Chondrocyte (in vitro differentiated cells): Measurements from ENCODE around the gene EHBP1. TPM values are rescaled to one million over a fixed set of nuclear protein-coding genes. Genes with fewer than 3 reads are reported as not detected.

Experiments
- DNase-seq: peaks from one replicate; pipeline ENCODE4 v3.0.0; 2021; ENCODE audit warnings: mixed read lengths, low spot score
- H3K27ac Mint-ChIP-seq: one replicate; pipeline ENCODE4 v1.8.0; 2021; ENCODE audit warnings: mild to moderate bottlenecking, moderate library complexity, mixed read lengths; ENCODE audit not compliant: unreplicated experiment
- H3K27me3 Mint-ChIP-seq: 2 replicates; pipeline ENCODE4 v1.8.0; 2021; ENCODE audit warnings: low read depth, mixed read lengths
- H3K36me3 Mint-ChIP-seq: 2 replicates; pipeline ENCODE4 v1.8.0; 2021; ENCODE audit warnings: low read depth, mixed read lengths
- H3K4me1 Mint-ChIP-seq: 2 replicates; pipeline ENCODE4 v1.8.0; 2021; ENCODE audit warnings: low read depth, mild to moderate bottlenecking, mixed read lengths
- H3K4me3 Mint-ChIP-seq: one replicate; pipeline ENCODE4 v1.8.0; 2021; ENCODE audit warnings: mild to moderate bottlenecking, moderate library complexity, mixed read lengths; ENCODE audit not compliant: unreplicated experiment
- H3K9me3 Mint-ChIP-seq: 2 replicates; pipeline ENCODE4 v1.8.0; 2021; ENCODE audit warnings: low read depth, mixed read lengths
- CTCF ChIP-seq: fragments of 200-600 bp; sonication (generic); IDR thresholded peaks from 2 replicates; pipeline ENCODE4 v1.5.0; 2021; ENCODE audit warnings: antibody characterized with exemption, mild to moderate bottlenecking, moderate library complexity
- total RNA-seq: library from RNA; stranded (reverse); gene quantifications from 3 replicates; pipeline ENCODE4 v1.2.1, GENCODE V29; 2021

EHBP1 gene
- total RNA-seq, 1 donor from 2014 or later, result 48.6 TPM

GRCh38 chr2:62741127-62741526 lies 35.6 kb downstream of the EHBP1 start:
- H3K4me3 Mint-ChIP-seq, result no peak overlapping the region
- H3K9me3 Mint-ChIP-seq, result no peaks in the 10 kb centered on the region
- H3K27me3 Mint-ChIP-seq, result no peaks in the 10 kb centered on the region
- peak overlapping the region; percentile 55 for H3K27ac Mint-ChIP-seq
- H3K4me1 Mint-ChIP-seq, result peaks cover 62% of the 10 kb centered on the region
- no peak for TF ChIP-seq CTCF
- DNase-seq, result no peak
- H3K36me3 Mint-ChIP-seq, result no peaks in the 10 kb centered on the region

DNA sequence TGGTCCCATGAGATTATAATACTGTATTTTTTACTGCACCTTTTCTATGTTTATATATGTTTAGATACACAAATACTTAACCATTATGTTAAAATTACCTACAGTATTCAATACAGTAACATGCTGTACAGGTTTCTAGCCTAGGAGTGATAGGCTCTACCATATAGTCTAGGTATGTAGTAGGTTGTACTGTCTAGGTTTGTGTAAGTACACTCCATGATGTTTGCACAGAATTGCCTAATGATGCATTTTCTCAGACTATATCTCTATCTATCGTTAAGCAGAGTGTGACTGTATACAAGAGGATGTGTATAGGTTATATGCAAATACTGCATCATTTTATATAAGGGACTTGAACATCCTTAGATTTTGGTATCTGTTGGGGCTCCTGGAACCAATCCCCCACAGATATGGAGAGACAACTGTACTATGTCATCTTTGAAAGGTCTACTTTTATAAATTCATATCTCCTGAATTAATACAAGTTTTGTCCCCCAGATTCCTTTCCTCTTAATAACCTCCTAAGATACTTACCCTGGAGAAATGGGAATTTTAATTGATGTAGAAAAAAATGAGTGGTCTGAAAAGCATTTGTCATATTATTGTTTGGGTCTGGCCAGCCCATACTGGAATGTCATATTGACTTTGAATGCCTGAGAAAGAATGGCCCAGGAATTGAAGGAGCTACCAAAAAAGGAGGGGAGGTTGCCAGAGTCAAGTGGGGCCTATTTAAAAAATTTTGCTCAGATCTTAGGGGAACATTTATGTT lies 36.6 kb downstream of the EHBP1 start:
- Mint-ChIP-seq H3K27me3 (no peaks in the 10 kb centered on the region), H3K4me1 (peaks cover 57% of the 10 kb centered on the region), H3K36me3 (no peaks in the 10 kb centered on the region), H3K4me3 (no peak overlapping the region), H3K27ac (peak overlapping the region; percentile 18), H3K9me3 (no peaks in the 10 kb centered on the region)
- TF ChIP-seq CTCF, result no peak
- DNase-seq, result no peak

DNA sequence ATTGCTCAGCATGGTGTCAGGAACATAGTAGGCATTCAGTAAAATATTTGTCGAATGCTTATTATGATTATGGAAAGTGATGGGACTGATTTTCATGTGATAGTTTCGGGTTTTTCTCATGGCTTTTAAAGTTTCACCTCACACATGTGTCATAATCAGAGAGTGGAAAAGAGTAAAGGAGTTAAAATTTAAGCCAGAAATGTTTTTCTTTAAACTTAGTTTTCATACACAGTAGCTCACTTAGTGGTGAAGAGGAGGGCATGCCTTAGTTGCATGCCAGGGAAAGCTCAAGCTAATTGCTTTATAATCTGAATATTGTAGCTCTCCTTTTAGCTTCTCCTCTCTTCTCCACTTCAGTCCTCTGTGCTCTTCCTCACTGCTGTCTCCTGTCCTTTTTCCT lies 38.0 kb downstream of the EHBP1 start:
- Mint-ChIP-seq H3K27me3 (no peaks in the 10 kb centered on the region), H3K9me3 (no peaks in the 10 kb centered on the region), H3K36me3 (no peaks in the 10 kb centered on the region), H3K4me1 (peaks cover 49% of the 10 kb centered on the region), H3K4me3 (no peak overlapping the region), H3K27ac (peak overlapping the region; percentile 39)
- no peak for DNase-seq
- TF ChIP-seq CTCF, result no peak

DNA sequence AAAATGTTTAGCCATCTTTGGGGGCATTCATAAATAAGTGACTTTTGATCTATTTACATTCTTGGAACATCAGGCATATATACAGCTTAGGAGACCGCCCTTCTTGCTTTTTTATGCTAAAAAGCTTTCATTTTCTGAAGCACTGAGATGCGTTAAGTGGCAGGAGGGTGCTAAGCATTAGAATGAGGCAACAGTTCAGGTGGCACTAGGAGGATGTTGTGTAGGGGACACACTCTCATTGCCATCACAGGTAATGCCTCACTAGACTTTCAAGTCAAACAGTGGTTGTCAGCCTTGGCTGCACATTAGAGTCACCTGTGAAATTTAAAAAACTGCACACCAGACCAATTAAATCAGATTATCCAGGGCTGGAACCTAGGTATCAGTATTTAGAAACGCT lies 39.1 kb downstream of the EHBP1 start:
- no peak overlapping the region for H3K27ac Mint-ChIP-seq
- H3K9me3 Mint-ChIP-seq, result peaks cover under 1% of the 10 kb centered on the region
- peaks cover 2% of the 10 kb centered on the region for H3K36me3 Mint-ChIP-seq
- H3K4me1 Mint-ChIP-seq, result peaks cover 38% of the 10 kb centered on the region
- no peak for TF ChIP-seq CTCF
- DNase-seq, result no peak
- no peak overlapping the region for H3K4me3 Mint-ChIP-seq
- H3K27me3 Mint-ChIP-seq, result no peaks in the 10 kb centered on the region

GRCh38 chr2:62745891-62746481 lies 40.5 kb downstream of the EHBP1 start:
- no peak for TF ChIP-seq CTCF
- DNase-seq, result no peak
- H3K27ac Mint-ChIP-seq, result no peak overlapping the region
- no peaks in the 10 kb centered on the region for H3K27me3 Mint-ChIP-seq
- peaks cover 30% of the 10 kb centered on the region for H3K4me1 Mint-ChIP-seq
- peaks cover 12% of the 10 kb centered on the region for H3K9me3 Mint-ChIP-seq
- no peak overlapping the region for H3K4me3 Mint-ChIP-seq
- H3K36me3 Mint-ChIP-seq, result peaks cover 9% of the 10 kb centered on the region
